Esophagus muscularis mucosa (tissue), 4 donors: Measurements from ENCODE around the gene CRYBG1. TPM values are rescaled to one million over a fixed set of nuclear protein-coding genes. Genes with fewer than 3 reads are reported as not detected.
A peak's percentile ranks its signal among the peaks of the same experiment; 100 is the strongest.
"Not testable (repeated sequence)": the region's sequence is repeated elsewhere in the genome, so short reads cannot be mapped to it uniquely, and the experiment has no call there.

Experiments
- DNase-seq: peaks from one replicate; pipeline ENCODE4 v3.0.0-alpha.2; 2017; ENCODE audit errors: extremely low spot score
- H3K27ac ChIP-seq, 4 donors: fragments of 200-600 bp; sonication (generic); replicated peaks in 1 of 4; 1 replicate in 3 of 4; 2 replicates in 1 of 4; pipeline ENCODE4 v1.5.1; 2016 to 2019; ENCODE audit warnings: mild to moderate bottlenecking in 1 of 4
- H3K27me3 ChIP-seq, 4 donors: fragments of 200-600 bp; sonication (generic); one replicate each; pipeline versions ENCODE4 v1.5.1 to v1.6.0; 2016 to 2019
- H3K36me3 ChIP-seq, 4 donors: fragments of 200-600 bp; sonication (generic); one replicate each; pipeline ENCODE4 v1.5.1; 2016 to 2019
- H3K4me1 ChIP-seq, 4 donors: fragments of 200-600 bp; sonication (generic); one replicate each; pipeline ENCODE4 v1.5.1; 2016 to 2019
- H3K4me3 ChIP-seq, 4 donors: fragments of 200-600 bp; sonication (generic); 1 replicate in 2 of 4; 2 replicates in 2 of 4; pipeline ENCODE4 v1.5.1; 2016 to 2019; ENCODE audit warnings: mild to moderate bottlenecking in 4 of 4, moderate library complexity in 1 of 4
- H3K9me3 ChIP-seq, 4 donors: fragments of 200-600 bp; sonication (generic); 1 replicate in 3 of 4; 2 replicates in 1 of 4; pipeline ENCODE4 v1.5.1; 2016 to 2019
- CTCF ChIP-seq, 3 experiments: fragments of 200-600 bp in 2 of 3; fragments of 450-650 bp in 1 of 3; sonication (generic) in 2 of 3; IDR thresholded peaks; one replicate each; pipeline ENCODE4 v1.5.1; 2017 to 2019; ENCODE audit warnings: antibody characterized with exemption in 3 of 3, mild to moderate bottlenecking in 2 of 3, moderate library complexity in 1 of 3
- EP300 ChIP-seq: sonication (generic); formaldehyde crosslinking; IDR thresholded peaks from one replicate; pipeline ENCODE4 v1.6.1; 2017; ENCODE audit warnings: antibody characterized with exemption
- POLR2A ChIP-seq: fragments of 450-650 bp; IDR thresholded peaks from one replicate; pipeline ENCODE4 v1.6.1; 2017; ENCODE audit warnings: antibody characterized with exemption, moderate library complexity, mild to moderate bottlenecking, low read depth
- POLR2AphosphoS5 ChIP-seq, 2 donors: sonication (generic); formaldehyde crosslinking; IDR thresholded peaks; one replicate each; pipeline ENCODE4 v1.6.1; 2017; ENCODE audit warnings: antibody characterized with exemption in 2 of 2
- WGBS: methylation state at CpG from one replicate; pipeline ENCODE4 v1.1.5; 2018; 5-methylcytosine and 5-hydroxymethylcytosine counted together
- intact Hi-C: fragments of 100-400 bp; cut with DNase I; formaldehyde crosslinking; loops from one replicate; pipeline ENCODE4 v1.15.1; 2023
- total RNA-seq, 4 donors: library from RNA; depleted of rRNA; stranded (reverse); fragments of >200 nt; gene quantifications; one replicate each; pipeline versions ENCODE4 v1.1.0 to v1.2.1, GENCODE V29; 2016

Gene CRYBG1
- total RNA-seq, 4 donors from 2014 or later: 2.1 to 4.5 (median 3.6) TPM

DNA sequence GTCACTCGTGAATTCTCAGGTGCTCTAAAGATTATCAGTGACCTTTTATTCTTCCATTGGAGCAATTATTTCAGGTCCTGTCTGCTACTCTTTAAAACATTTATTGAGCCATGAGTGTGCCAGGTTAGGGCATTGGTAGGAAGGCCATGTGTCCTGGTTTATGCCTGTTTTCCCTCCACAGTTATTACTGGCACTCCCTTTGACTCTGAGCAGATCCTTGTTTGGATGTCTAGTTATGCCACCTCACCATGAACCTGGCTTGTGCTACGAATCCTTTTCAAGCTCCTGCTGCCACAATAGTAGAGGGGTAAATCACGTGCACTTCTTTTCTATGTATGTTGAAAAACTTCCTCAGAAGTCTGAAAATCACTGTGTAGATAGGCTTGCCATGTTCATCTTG, 27.4 kb downstream of the CRYBG1 start:
- Histone ChIP-seq H3K27me3 (no peaks in the 10 kb centered on the region), H3K36me3 (no peaks in the 10 kb centered on the region), H3K4me3 (no peak overlapping the region), H3K4me1 (no peaks in the 10 kb centered on the region), H3K9me3 (no peaks in the 10 kb centered on the region), H3K27ac (no peak overlapping the region)
- no peak for DNase-seq
- WGBS: 91% methylated on average over 3 of the region's 3 CpGs
- TF ChIP-seq POLR2A: no peak
- no peak for TF ChIP-seq EP300
- no peak for TF ChIP-seq CTCF (IDR thresholded peaks at IDR 0.05)
- TF ChIP-seq POLR2AphosphoS5 (IDR thresholded peaks at IDR 0.05): no peak
- intact Hi-C loops: no loop called here

- no peak overlapping the region for H3K4me3 ChIP-seq
- intact Hi-C loops: no loop called here
- no peak for TF ChIP-seq POLR2A
- no peaks in the 10 kb centered on the region for H3K9me3 ChIP-seq
- no peak overlapping the region for H3K27ac ChIP-seq
- no peak for DNase-seq
- WGBS: 71% methylated on average over 1 of the region's 1 CpG
- peaks cover 0 to 10% (median 0%) of the 10 kb centered on the region in 4 donors for H3K27me3 ChIP-seq
- H3K4me1 ChIP-seq: no peaks in the 10 kb centered on the region
- H3K36me3 ChIP-seq: no peaks in the 10 kb centered on the region
Observed at GRCh38 chr6:106390088-106390487, 29.6 kb downstream of the CRYBG1 start.

DNA sequence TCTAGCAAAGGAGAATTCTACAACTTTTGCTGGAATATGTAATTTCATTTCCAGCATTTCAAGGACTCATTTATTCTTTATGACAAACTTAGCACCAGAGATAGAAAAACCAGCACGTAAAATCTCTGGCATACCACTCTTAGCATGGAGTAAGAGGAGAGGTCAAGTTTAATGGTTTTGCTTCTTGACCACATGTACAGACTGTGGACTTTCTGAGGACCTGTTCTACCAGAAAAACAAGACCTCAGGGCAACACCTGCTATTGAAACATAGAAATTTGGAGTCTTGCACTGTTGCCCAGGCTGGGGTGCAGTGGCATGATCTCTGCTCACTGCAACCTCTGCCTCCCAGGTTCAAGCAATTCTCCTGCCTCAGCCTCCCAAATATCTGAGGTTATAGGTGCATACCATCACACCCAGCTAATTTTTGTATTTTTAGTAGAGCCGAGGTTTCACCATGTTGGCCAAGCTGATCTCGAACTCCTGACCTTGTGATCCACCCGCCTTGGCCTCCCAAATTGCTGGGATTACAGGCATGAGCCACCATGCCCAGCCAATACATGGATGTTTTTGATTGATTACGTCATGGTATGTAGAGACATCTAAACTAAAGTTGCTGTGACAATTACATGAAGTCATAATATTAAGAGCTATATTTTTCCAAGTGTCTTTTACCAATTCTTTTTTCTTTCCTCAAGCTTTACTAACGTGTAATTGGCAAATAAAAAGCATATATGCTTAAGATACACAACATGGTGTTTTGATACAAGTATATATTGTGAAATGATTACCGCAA, 36.1 kb downstream of the CRYBG1 start:
- H3K27me3 ChIP-seq: peaks cover 0 to 13% (median 0%) of the 10 kb centered on the region in 4 donors
- DNase-seq: peak; percentile 37
- intact Hi-C loops: no loop called here
- H3K4me1 ChIP-seq: no peaks in the 10 kb centered on the region
- 87% methylated on average over 7 of the region's 7 CpGs for WGBS
- no peaks in the 10 kb centered on the region for H3K36me3 ChIP-seq
- no peak overlapping the region for H3K4me3 ChIP-seq
- TF ChIP-seq EP300 (no peak), POLR2A (no peak), POLR2AphosphoS5 (IDR thresholded peaks at IDR 0.05) (no peak), CTCF (IDR thresholded peaks at IDR 0.05) (no peak)
- no peak overlapping the region for H3K27ac ChIP-seq
- no peaks in the 10 kb centered on the region for H3K9me3 ChIP-seq

GRCh38 chr6:106397431-106397830, 36.9 kb downstream of the CRYBG1 start:
- Histone ChIP-seq H3K9me3 (no peaks in the 10 kb centered on the region), H3K36me3 (no peaks in the 10 kb centered on the region), H3K27me3 (peaks cover 0 to 13% (median 0%) of the 10 kb centered on the region in 4 donors), H3K27ac (no peak overlapping the region), H3K4me1 (no peaks in the 10 kb centered on the region), H3K4me3 (no peak overlapping the region)
- DNase-seq: peak; percentile 17
- TF ChIP-seq POLR2A: no peak
- TF ChIP-seq EP300: no peak
- no peak for TF ChIP-seq POLR2AphosphoS5 (IDR thresholded peaks at IDR 0.05)
- TF ChIP-seq CTCF (IDR thresholded peaks at IDR 0.05): no peak
- WGBS: 88% methylated on average over 2 of the region's 2 CpGs
- intact Hi-C loops: no loop called here

DNA sequence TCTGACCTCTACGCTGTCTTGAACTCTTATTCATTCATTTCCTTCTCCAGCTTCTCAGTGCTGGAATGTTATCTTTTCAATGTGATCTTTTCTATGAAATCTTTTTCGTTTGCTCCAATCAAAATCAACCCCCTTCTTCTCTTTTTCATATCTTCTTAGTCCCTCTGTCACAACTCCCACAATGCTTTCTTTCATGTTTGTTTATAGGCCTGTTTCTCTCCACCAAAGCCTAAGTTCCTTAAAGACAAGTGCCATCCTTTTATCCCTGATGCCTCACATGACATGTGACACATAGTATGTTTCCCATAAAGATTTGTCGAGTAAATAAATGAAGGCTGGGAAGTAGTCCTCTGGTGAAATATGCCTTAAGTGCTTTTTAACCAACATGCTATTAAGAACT, 38.1 kb downstream of the CRYBG1 start:
- TF ChIP-seq EP300: no peak
- no peak for TF ChIP-seq CTCF (IDR thresholded peaks at IDR 0.05)
- no peak for TF ChIP-seq POLR2AphosphoS5 (IDR thresholded peaks at IDR 0.05)
- TF ChIP-seq POLR2A: no peak
- DNase-seq: no peak
- intact Hi-C loops: no loop called here
- Histone ChIP-seq H3K36me3 (no peaks in the 10 kb centered on the region), H3K27me3 (peaks cover 0 to 13% (median 0%) of the 10 kb centered on the region in 4 donors), H3K4me3 (no peak overlapping the region), H3K27ac (no peak overlapping the region), H3K9me3 (no peaks in the 10 kb centered on the region), H3K4me1 (no peaks in the 10 kb centered on the region)
- WGBS: 70% methylated on average over 3 of the region's 3 CpGs

- H3K4me1 ChIP-seq, DNase-seq, intact Hi-C loops, H3K27me3 ChIP-seq, H3K27ac ChIP-seq, H3K4me3 ChIP-seq, H3K36me3 ChIP-seq, H3K9me3 ChIP-seq: not testable (repeated sequence)
- WGBS: 80% methylated on average over 3 of the region's 5 CpGs
Observed at GRCh38 chr6:106405044-106405443, 44.5 kb downstream of the CRYBG1 start.
